Measurements from ENCODE around the gene PSRC1. TPM values are rescaled to one million over a fixed set of nuclear protein-coding genes. Genes with fewer than 3 reads are reported as not detected.
A peak's percentile ranks its signal among the peaks of the same experiment; 100 is the strongest.

PSRC1 gene
- polyA plus RNA-seq, 2 donors: 6.3 to 10.4 TPM

- Histone ChIP-seq H3K4me1 (ENCODE audit: control insufficient read depth in 2 of 2, insufficient read depth in 2 of 2, low read length in 1 of 2) (peaks cover 4 to 20% of the 10 kb centered on the region in 2 donors), H3K36me3 (ENCODE audit: control insufficient read depth in 2 of 2, insufficient read depth in 2 of 2, low read length in 1 of 2) (peaks cover 0 to 37% of the 10 kb centered on the region in 2 donors), H3K4me3 (ENCODE audit: low read depth in 1 of 2, low read length in 2 of 2) (no peak overlapping the region), H3K9me3 (ENCODE audit: control insufficient read depth in 2 of 2, insufficient read depth in 1 of 2, low read depth in 1 of 2, low read length in 1 of 2) (no peaks in the 10 kb centered on the region), H3K27me3 (ENCODE audit: control insufficient read depth in 1 of 2, insufficient read depth in 2 of 2, low read length in 2 of 2) (no peaks in the 10 kb centered on the region), H3K27ac (ENCODE audit: low read depth in 2 of 2, low read length in 1 of 2) (no peak overlapping the region)
- 87 to 90% methylated on average over 16 of the region's 16 CpGs for WGBS, 2 donors
Measured at GRCh38 chr1:109261006-109261405, 21.9 kb downstream of the PSRC1 start.

- Histone ChIP-seq H3K4me3 (ENCODE audit: low read depth in 1 of 2, low read length in 2 of 2) (no peak overlapping the region), H3K27me3 (ENCODE audit: control insufficient read depth in 1 of 2, insufficient read depth in 2 of 2, low read length in 2 of 2) (no peaks in the 10 kb centered on the region), H3K36me3 (ENCODE audit: control insufficient read depth in 2 of 2, insufficient read depth in 2 of 2, low read length in 1 of 2) (peaks cover 0 to 27% of the 10 kb centered on the region in 2 donors), H3K27ac (ENCODE audit: low read depth in 2 of 2, low read length in 1 of 2) (peak overlapping the region in 1 of 2 donors; percentile 51), H3K4me1 (ENCODE audit: control insufficient read depth in 2 of 2, insufficient read depth in 2 of 2, low read length in 1 of 2) (peaks cover 7 to 27% of the 10 kb centered on the region in 2 donors), H3K9me3 (ENCODE audit: control insufficient read depth in 2 of 2, insufficient read depth in 1 of 2, low read depth in 1 of 2, low read length in 1 of 2) (no peaks in the 10 kb centered on the region)
- 66% methylated on average over 7 of the region's 7 CpGs for WGBS, 2 donors
Measured at GRCh38 chr1:109259674-109260557, 23.0 kb downstream of the PSRC1 start.

- Histone ChIP-seq H3K4me3 (ENCODE audit: low read depth in 1 of 2, low read length in 2 of 2) (no peak overlapping the region), H3K4me1 (ENCODE audit: control insufficient read depth in 2 of 2, insufficient read depth in 2 of 2, low read length in 1 of 2) (peaks cover 15 to 31% of the 10 kb centered on the region in 2 donors), H3K27ac (ENCODE audit: low read depth in 2 of 2, low read length in 1 of 2) (no peak overlapping the region), H3K36me3 (ENCODE audit: control insufficient read depth in 2 of 2, insufficient read depth in 2 of 2, low read length in 1 of 2) (peaks cover 0 to 20% of the 10 kb centered on the region in 2 donors), H3K27me3 (ENCODE audit: control insufficient read depth in 1 of 2, insufficient read depth in 2 of 2, low read length in 2 of 2) (no peaks in the 10 kb centered on the region), H3K9me3 (ENCODE audit: control insufficient read depth in 2 of 2, insufficient read depth in 1 of 2, low read depth in 1 of 2, low read length in 1 of 2) (no peaks in the 10 kb centered on the region)
- whole genome bisulfite sequencing, 2 donors: 89 to 90% methylated on average over 69 of the region's 69 CpGs
Measured at GRCh38 chr1:109258481-109259466, 24.2 kb downstream of the PSRC1 start.

DNA sequence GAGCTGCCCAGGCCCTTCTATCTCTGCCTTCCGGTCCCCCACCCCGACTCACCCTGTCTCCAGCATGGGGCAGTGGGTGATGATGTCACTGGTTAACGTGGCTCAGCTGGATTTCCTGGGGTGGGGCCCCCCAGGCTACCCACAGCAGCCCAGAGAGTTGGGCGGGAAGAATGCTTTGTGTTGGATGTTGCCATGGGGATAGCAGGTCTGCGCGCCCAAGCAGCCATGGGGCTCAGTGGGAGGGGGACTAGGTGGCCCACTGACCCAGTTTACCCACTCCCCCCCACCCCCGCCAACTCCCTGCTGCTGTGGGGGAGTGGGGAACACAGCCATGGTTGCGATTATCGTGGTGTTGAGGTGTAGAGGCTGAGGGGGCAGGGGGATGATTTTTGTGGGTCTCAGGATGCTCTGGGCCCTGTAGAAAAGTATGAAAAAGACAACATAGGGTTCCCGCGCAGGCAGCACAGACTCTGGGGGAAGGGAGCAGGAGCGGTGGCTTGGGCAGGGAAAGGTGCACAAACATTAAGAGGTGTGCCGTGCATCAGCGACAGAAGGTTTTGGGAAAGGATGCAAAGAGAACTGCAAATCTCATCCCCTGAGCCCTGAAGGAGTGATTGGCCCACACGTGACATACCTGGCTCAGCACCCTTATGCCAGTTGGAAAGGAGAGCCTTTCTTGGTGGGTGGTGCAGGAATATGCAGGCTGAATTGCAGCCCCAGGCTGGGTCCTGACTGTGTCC lies 25.1 kb downstream of the PSRC1 start:
- peaks cover 15 to 28% of the 10 kb centered on the region in 2 donors for H3K4me1 ChIP-seq (ENCODE audit: control insufficient read depth in 2 of 2, insufficient read depth in 2 of 2, low read length in 1 of 2)
- no peaks in the 10 kb centered on the region for H3K27me3 ChIP-seq (ENCODE audit: control insufficient read depth in 1 of 2, insufficient read depth in 2 of 2, low read length in 2 of 2)
- no peaks in the 10 kb centered on the region for H3K9me3 ChIP-seq (ENCODE audit: control insufficient read depth in 2 of 2, insufficient read depth in 1 of 2, low read depth in 1 of 2, low read length in 1 of 2)
- peak overlapping the region; percentile 33 to 50 for H3K27ac ChIP-seq (ENCODE audit: low read depth in 2 of 2, low read length in 1 of 2)
- WGBS, 2 donors: 56 to 72% methylated on average over 15 of the region's 15 CpGs
- H3K4me3 ChIP-seq (ENCODE audit: low read depth in 1 of 2, low read length in 2 of 2): no peak overlapping the region
- peaks cover 0 to 21% of the 10 kb centered on the region in 2 donors for H3K36me3 ChIP-seq (ENCODE audit: control insufficient read depth in 2 of 2, insufficient read depth in 2 of 2, low read length in 1 of 2)

DNA sequence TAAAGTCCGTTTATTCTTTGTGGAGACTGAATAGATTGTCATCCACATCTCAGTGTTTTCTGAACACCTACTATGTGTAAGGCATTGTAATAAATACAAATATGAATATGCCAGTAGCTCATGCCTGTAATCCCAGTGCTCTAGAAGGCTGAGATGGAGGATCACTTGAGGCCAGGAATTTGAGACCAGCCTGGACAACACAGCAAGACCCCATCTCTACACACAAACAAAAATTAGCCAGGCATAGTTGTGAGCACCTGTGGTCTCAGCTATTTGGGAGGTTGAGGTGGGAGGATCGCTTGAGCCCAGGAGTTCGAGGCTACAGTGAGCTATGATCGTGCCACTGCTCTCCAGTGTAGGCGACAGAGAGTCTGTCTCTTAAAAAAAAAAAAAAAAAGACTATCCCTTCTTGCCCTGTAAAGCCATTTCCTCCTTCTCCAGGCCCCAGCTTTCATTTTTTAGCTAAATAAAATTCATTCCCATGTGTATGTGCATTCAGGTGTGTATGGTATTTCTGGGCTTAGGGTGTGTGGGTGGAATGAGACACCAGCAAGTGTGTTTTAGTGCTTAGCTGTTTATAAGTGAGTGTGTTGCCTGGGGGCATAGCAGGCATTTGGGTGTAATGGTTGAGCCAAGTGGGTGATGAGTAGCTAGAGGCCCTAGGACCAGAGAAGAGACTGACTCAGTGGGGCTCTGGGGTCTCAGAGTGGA lies 25.8 kb downstream of the PSRC1 start:
- Histone ChIP-seq H3K27me3 (ENCODE audit: control insufficient read depth in 1 of 2, insufficient read depth in 2 of 2, low read length in 2 of 2) (no peaks in the 10 kb centered on the region), H3K4me1 (ENCODE audit: control insufficient read depth in 2 of 2, insufficient read depth in 2 of 2, low read length in 1 of 2) (peaks cover 13 to 23% of the 10 kb centered on the region in 2 donors), H3K27ac (ENCODE audit: low read depth in 2 of 2, low read length in 1 of 2) (peak overlapping the region; percentile 33 to 61), H3K36me3 (ENCODE audit: control insufficient read depth in 2 of 2, insufficient read depth in 2 of 2, low read length in 1 of 2) (peaks cover 0 to 22% of the 10 kb centered on the region in 2 donors), H3K4me3 (ENCODE audit: low read depth in 1 of 2, low read length in 2 of 2) (no peak overlapping the region), H3K9me3 (ENCODE audit: control insufficient read depth in 2 of 2, insufficient read depth in 1 of 2, low read depth in 1 of 2, low read length in 1 of 2) (no peaks in the 10 kb centered on the region)
- WGBS, 2 donors: 75 to 79% methylated on average over 5 of the region's 5 CpGs

- Histone ChIP-seq H3K4me1 (ENCODE audit: control insufficient read depth in 2 of 2, insufficient read depth in 2 of 2, low read length in 1 of 2) (peaks cover 13 to 27% of the 10 kb centered on the region in 2 donors), H3K36me3 (ENCODE audit: control insufficient read depth in 2 of 2, insufficient read depth in 2 of 2, low read length in 1 of 2) (peaks cover 0 to 20% of the 10 kb centered on the region in 2 donors), H3K9me3 (ENCODE audit: control insufficient read depth in 2 of 2, insufficient read depth in 1 of 2, low read depth in 1 of 2, low read length in 1 of 2) (peaks cover 0 to 2% of the 10 kb centered on the region in 2 donors), H3K4me3 (ENCODE audit: low read depth in 1 of 2, low read length in 2 of 2) (no peak overlapping the region), H3K27me3 (ENCODE audit: control insufficient read depth in 1 of 2, insufficient read depth in 2 of 2, low read length in 2 of 2) (no peaks in the 10 kb centered on the region), H3K27ac (ENCODE audit: low read depth in 2 of 2, low read length in 1 of 2) (peak overlapping the region in 1 of 2 donors; percentile 25)
- 70% methylated on average over 7 of the region's 7 CpGs for WGBS, 2 donors
Measured at GRCh38 chr1:109256085-109256484, 26.9 kb downstream of the PSRC1 start.

- no peak overlapping the region for H3K4me3 ChIP-seq (ENCODE audit: low read depth in 1 of 2, low read length in 2 of 2)
- WGBS, 2 donors: 84 to 85% methylated on average over 5 of the region's 5 CpGs
Measured at GRCh38 chr1:109255678-109256077, 27.3 kb downstream of the PSRC1 start.

GRCh38 chr1:109255097-109255651 lies 27.8 kb downstream of the PSRC1 start:
- Histone ChIP-seq H3K4me3 (ENCODE audit: low read depth in 1 of 2, low read length in 2 of 2) (peak overlapping the region; percentile 34 to 38), H3K27ac (ENCODE audit: low read depth in 2 of 2, low read length in 1 of 2) (peak overlapping the region; percentile 87 to 95)

More at GRCh38 chr1:109255678-109256077, 27.3 kb downstream of the PSRC1 start:
- Histone ChIP-seq H3K27me3 (ENCODE audit: control insufficient read depth in 1 of 2, insufficient read depth in 2 of 2, low read length in 2 of 2) (no peaks in the 10 kb centered on the region), H3K4me1 (ENCODE audit: control insufficient read depth in 2 of 2, insufficient read depth in 2 of 2, low read length in 1 of 2) (peaks cover 13 to 30% of the 10 kb centered on the region in 2 donors), H3K9me3 (ENCODE audit: control insufficient read depth in 2 of 2, insufficient read depth in 1 of 2, low read depth in 1 of 2, low read length in 1 of 2) (peaks cover 0 to 2% of the 10 kb centered on the region in 2 donors), H3K36me3 (ENCODE audit: control insufficient read depth in 2 of 2, insufficient read depth in 2 of 2, low read length in 1 of 2) (peaks cover 0 to 17% of the 10 kb centered on the region in 2 donors), H3K27ac (ENCODE audit: low read depth in 2 of 2, low read length in 1 of 2) (no peak overlapping the region)

More at GRCh38 chr1:109255097-109255651, 27.8 kb downstream of the PSRC1 start:
- H3K27me3 ChIP-seq (ENCODE audit: control insufficient read depth in 1 of 2, insufficient read depth in 2 of 2, low read length in 2 of 2): no peaks in the 10 kb centered on the region
- H3K36me3 ChIP-seq (ENCODE audit: control insufficient read depth in 2 of 2, insufficient read depth in 2 of 2, low read length in 1 of 2): peaks cover 0 to 13% of the 10 kb centered on the region in 2 donors
- 36 to 51% methylated on average over 15 of the region's 15 CpGs for WGBS, 2 donors
- H3K9me3 ChIP-seq (ENCODE audit: control insufficient read depth in 2 of 2, insufficient read depth in 1 of 2, low read depth in 1 of 2, low read length in 1 of 2): peaks cover 0 to 2% of the 10 kb centered on the region in 2 donors
- peaks cover 13 to 35% of the 10 kb centered on the region in 2 donors for H3K4me1 ChIP-seq (ENCODE audit: control insufficient read depth in 2 of 2, insufficient read depth in 2 of 2, low read length in 1 of 2)
